ENCODE results near the gene DCP2.

DCP2 gene

DNA sequence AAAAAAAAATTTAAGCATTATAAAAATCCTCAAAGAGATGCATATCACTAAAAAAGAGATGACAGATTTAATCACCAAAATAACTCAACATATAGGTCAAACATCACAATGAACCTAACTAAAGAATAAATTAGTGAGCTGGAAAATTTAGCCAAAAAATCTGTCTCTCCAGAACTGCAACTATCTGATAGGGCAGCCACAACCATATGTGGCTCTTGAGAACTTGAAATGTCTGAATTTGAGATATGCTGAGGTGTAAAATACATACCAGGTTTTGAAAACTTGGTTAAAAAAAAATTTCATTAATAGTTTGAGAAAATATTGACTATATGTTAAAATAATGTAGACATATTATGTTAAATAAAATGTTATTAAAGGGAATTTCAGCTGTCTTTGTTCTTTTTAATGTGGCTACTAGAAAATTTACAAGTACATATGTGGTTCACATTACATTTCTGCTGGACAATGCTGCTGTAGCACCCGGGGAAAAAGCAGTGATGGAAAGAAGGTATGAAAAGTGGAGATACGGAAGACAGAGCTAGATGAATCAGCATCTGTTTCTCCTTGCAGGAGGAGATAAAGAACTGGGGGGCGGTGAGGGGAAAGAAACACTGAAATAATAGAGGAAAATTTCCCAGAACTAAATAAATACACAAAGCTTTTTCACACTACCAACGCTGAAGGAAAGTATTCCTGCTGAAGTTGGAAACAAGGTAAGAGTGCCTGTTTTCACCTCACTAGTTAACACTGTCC is 66.1 kb downstream of the DCP2 start:
- no peak for DNase-seq (ENCODE audit: extremely low read depth in 1 of 2, low read depth in 1 of 2)

DNA sequence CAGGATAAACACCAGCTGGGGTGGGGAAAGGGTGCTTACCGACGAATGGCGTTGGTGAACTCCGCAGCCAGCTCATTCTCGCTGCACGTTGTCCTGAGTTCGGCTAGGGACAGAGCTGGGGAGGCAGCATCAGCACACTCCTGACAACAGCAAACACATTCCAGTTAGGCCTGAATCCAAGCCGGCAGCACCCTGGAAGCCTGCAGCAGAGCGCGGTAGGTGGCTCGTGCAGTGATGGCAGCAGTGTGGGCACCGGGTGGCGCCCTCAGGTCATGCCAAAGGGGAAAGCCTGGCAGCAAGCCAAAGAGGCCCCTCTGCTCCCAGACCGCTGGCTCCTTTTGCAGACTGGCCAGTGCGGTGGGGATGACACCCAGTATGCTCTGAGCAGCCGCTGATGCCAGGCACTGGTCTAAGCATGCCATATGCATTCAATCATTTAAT is 66.9 kb downstream of the DCP2 start:
- no peak for DNase-seq (ENCODE audit: extremely low read depth in 1 of 2, low read depth in 1 of 2)

DNA sequence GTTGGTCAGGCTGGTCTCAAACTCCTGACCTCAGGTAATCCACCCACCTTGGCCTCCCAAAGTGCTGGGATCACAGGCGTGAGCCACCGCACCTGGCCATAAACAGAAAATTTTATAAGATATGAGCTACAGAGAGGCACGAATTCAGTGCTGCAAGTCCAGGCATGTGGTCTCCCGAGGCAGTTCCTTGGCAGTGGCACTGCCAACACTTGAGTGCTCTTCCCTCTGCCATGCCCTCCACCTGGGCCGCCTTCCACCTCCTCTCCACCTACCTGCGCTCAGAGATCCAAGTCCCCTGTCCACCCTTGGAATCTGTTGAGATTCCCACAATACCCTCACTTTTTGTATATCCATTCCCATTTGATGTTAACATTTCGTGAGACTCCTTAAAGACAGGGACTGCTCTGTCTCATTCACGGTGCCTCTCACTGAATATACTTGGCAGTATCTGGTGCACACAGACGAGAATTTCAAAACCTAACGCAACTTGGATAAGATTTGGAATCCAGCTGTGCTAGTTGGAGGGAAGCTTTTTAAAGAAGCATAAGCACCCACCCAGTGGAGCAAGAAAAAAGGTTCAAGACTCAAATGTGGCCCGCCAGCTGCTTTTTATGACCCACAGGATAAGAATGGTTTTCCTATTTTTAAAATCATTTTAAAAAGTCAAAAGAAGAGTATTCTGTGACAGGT is 68.3 kb downstream of the DCP2 start:
- DNase-seq (ENCODE audit: extremely low read depth in 1 of 2, low read depth in 1 of 2) = no peak

DNA sequence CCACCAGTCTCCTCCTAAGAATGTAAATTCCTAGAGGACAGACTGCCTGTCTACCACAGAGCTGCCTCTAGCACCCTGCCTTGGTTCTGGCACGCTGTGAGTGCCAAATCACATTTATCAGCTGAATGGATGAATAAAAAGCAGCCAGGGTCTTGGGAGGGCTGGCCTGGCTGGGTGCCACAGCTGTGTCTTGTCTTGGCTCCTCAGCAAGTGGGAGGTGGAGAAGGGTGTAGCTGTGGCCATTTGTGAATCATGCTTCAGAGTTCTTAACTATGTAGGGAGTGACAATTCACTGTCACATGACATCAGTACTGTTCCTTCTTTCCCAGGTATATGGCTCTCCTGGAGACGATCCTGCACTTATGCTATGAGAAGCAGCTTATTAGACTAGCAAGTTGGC is 70.6 kb downstream of the DCP2 start:
- no peak for DNase-seq (ENCODE audit: extremely low read depth in 1 of 2, low read depth in 1 of 2)

DNA sequence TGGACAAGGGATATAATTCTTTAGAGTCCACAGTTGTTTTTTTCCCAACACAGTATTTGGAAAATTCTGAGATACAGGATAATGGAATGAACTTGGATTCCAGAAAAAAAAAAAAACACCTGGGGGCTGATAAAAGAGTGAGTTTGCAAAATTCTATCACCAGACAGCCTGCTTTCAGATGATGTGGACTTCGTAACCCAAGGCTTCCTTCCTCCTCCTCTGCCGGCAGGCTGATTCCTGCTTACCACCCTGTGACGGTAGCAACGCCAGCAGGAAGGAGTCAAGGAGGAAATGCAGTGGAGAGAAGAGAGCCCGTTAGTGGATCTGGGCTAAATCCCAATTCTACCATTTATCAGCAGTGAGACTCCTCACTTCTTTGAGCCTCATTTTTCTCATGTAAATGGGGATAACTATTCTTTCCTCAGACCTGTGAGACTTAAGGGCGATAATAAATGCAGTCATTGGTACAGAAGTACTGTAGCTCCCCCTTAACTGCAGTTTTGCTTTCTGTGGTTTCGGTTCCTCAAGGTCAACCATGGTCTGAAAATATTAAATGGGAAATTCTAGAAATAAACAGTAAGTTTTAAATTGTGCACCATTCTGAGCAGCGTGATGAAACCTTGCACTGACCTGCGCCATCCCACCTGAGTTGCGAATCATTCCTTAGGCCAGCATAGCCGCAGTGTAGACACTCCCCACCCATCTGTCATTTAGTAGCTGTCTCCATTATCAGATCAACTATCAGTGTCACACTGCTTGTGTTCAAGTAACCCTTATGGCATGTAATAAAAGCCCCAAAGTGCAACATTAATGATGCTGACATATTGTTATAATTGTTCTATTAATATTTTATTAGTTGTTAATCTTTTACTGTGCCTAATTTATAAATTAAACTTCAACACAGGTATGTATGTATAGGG is 71.4 kb downstream of the DCP2 start:
- DNase-seq (ENCODE audit: extremely low read depth in 1 of 2, low read depth in 1 of 2) = no peak

DNA sequence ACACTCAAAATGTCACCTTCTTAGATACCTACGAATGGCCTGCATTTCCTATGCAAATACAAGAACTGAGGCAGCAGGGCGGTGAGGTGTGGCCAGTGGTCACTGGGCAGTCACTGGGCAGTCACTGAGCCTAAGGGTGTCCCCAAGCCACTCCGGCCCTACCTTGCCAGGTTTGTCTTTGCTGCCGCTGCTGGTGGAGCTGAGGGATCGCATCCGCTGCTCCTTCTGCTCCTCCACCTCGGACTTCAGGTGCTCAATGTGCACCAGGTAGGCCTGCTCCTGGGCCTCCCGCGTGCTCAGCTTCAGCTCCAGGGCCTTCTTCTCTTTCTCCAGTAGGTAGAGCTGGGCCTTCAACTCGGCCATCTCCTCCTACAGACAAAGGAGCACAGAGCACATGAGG is 72.3 kb downstream of the DCP2 start:
- DNase-seq (ENCODE audit: extremely low read depth in 1 of 2, low read depth in 1 of 2) = no peak

DNA sequence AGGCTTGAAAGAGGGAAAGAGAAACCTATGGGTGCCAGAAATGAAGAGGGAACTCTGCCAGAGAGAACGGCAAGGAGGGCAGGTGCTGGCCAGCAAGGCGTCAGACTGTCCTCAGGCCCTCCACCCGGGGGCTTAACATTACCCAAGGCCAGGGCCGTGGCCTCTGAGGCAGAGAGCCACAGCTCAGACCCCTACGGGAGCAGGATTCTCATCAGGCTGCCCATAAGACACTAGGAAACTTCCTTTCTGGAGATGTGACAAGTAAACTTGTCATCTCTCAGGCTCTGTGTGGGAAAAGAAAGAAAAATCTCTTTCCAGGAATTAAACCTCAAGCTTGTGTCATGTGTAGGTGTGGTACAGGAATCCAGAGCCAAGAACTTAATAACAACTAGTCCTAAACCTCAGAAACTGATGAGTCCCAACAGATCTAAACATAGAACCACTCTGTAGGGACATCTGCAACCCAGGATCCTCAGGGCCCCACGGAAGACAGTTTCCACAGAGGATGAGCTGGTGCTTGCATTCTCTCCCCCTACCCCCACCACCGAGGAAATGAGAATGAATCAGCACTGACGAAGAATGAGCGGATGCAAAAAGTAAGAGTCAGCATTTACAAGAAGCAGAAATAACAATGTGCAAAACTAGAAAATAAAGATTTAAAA is 74.3 kb downstream of the DCP2 start:
- DNase-seq (ENCODE audit: extremely low read depth in 1 of 2, low read depth in 1 of 2) = no peak

DNA sequence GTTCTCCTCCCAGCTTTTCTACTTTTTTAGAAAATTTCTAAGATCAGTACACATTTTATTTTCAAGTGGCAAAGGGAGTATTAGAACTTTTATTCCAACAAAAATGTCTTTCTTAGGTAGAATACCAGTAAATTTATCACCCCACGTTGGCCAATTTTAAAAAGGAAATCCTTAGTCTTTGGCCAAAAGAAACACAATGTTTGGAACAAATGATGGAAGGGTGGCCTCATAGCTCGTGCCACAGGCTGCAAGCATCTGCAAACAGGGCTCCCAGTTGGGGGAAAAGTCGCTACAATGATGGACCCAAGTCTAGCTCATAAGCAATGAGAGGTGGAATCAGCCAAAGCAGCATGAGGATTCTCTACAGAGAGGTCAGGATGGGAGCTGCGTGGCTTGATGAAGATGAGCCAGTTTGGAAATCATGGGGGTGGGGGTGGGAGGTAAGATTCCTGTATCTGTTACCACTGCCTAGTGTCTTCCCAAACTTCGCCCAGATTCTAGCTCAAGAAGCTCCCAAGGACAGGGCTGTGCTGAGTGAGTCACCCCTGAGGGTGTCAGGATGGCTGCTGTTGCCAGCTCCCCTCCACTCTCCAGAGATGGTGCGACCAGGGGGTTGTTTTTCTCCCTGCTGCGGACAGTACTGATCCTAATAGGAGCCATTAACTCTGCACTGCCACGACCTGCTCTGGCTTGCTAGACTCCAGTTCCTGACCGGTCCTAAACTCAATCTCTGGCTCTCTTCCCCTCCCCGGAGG is 75.6 kb downstream of the DCP2 start:
- no peak for DNase-seq (ENCODE audit: extremely low read depth in 1 of 2, low read depth in 1 of 2)

DNA sequence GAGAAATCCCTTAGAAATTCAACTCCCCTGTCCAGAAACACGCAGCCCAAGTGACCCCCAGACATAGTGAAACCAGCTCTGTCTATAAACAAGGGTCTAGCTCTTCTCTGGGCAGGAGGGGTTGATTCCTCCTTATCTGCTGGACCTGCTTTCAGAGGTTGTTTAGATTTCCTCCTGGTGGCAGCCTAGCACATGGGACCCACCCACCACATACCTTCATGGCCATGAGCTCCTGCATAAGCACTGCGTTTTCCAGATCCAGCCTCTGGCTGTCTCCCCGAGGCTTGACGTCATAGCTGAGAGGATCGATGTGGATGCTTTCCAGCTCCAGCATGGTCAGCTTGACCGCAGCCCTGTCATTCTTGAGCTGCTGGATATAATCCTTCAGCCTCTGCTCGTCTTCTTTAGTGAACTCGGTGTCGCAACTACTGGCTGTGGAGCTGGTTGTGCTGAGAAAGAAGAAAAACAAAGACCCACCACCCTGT is 77.0 kb downstream of the DCP2 start:
- no peak for DNase-seq (ENCODE audit: extremely low read depth in 1 of 2, low read depth in 1 of 2)

DNA sequence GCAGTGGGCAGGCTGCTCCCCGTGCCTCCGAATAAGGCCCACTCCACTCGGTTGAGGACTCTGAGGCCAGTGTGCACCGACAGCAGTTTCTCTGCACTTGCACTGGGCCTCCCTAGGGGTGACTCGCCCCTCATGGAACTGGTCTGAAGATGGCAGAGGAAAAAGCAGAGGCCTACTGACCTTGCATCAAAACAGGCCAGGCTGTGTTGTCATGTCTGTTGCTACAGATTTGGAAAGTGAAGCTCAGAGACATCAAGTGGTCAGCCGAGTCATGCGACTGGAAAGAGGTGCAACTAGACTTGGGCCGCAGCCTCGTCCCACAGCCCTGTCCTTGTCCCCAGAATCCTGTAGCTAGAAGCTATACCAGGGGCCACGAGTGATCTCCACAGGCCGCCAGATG is 78.3 kb downstream of the DCP2 start:
- DNase-seq (ENCODE audit: extremely low read depth in 1 of 2, low read depth in 1 of 2) = no peak

DNA sequence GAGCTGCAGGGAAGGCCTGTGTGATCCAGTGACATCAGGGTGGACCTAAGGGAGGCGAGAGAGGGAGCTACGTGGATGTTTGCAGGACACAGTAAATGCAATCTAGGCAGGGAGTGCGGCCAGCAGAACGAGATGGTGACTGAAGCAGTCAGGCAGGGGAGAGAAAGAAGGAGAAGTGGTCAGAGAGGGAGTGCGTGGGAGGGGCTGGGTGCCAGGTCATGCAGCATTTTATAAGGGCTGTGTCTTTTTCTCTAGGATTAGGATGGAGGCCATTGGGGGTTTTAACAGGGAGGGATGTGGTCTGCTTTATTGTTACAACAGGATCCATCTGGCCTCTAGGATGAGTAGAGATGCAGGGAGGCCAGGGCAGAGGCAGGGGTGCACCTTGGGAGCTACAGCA is 80.4 kb downstream of the DCP2 start:
- no peak for DNase-seq (ENCODE audit: extremely low read depth in 1 of 2, low read depth in 1 of 2)

DNA sequence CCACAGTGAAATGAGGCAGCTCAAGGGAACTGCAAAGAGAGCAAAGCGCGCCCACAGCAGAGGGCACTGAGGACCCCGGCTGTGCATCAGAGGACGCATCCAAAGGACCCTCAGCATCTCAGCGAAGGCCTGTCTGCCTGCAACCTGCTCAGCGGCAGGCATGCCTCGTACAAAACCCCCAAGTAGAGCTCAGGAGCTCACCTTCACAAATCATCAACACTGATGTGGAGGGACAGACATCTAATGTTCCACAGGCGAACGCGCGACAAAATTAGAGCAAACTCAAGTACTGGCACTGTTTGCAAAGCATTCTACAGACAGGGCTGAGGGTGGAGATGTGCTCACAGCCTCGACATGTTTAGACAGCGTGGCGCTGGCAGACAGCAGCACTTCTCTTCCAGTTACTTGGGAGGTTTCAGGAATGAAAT is 81.0 kb downstream of the DCP2 start:
- no peak for DNase-seq (ENCODE audit: extremely low read depth in 1 of 2, low read depth in 1 of 2)

DNA sequence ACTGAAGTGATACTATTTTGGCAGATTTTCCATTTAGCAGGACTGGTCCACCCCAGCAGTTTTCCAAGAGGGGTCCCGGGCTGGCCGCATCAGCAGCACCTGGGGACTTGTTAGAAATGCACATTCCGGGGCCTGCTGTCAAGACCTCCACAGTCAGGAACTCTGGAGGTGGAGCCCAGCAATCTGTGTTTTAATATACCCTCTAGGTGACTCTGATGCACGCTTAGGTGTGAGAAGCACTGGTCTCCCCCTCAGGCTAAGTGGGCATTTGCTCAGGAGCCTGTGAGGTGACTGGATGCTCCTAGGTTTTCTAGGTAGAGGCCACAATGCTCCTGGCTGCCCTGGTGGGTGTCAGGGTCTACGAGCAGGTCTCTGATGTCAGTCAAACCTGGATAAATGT is 81.7 kb downstream of the DCP2 start:
- DNase-seq (ENCODE audit: extremely low read depth in 1 of 2, low read depth in 1 of 2) = no peak

DNA sequence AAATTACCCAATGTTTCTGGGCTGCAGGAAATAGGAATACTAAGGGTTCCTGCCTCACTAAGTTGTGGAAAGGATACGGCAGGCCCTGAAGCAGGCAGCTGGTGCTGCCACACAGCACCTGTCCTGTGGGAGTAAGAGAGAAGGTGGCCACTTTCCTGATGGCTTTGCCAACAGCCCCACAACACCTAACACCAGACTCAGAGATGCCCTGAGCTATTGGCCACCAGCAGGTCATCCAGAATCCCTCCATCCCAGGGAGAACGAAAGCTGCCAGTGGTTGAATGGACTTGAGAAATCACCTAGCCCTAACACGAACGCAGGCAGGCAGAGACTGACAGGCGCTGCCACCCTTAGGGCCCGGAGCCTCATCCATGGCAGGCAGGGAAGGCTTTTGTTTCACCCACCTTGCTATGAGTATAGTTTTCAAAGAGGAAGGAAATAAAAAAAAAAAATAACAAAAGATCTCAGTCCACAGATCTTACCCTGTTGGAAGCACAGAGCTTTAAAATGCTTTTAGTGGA is 82.2 kb downstream of the DCP2 start:
- DNase-seq (ENCODE audit: extremely low read depth in 1 of 2, low read depth in 1 of 2) = no peak

DNA sequence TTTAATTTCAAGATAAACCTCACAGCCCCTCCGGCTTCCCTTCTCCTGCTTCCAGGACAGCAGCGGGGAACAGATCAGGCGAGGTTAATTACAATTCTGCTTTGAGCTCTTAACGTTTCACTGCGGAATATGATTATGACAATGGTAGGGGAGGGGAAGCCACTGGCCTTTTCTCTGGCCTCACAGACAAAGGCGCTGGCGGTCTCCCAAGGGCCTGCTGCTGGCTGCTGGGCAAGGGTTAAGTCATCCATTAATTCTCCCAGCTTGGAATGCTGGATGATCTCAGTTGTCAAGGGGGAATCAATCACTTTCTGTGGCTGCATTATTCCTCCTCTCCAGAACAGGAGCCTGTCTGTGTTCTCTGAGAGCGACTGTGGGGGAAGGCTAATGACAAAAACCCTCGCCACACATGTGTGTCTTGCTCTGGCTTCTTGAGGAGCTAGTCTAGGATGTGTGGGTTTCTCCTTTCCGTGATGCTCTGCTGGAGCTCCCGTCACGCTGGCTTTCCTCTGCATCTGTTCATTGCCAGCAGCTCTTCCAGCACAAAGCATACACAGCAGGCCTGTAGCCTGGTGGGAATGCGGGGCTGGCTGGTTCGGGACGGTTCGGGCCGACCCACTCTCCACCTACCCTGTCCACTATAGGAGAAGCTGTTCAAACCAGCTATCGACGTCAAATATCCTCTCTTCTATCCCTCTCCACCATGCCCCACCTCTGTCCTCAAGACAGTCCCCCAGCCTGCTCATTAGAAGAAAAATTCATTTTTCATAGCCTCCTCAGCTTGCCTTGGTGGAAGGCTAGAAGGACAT is 82.8 kb downstream of the DCP2 start:
- no peak for DNase-seq (ENCODE audit: extremely low read depth in 1 of 2, low read depth in 1 of 2)

DNA sequence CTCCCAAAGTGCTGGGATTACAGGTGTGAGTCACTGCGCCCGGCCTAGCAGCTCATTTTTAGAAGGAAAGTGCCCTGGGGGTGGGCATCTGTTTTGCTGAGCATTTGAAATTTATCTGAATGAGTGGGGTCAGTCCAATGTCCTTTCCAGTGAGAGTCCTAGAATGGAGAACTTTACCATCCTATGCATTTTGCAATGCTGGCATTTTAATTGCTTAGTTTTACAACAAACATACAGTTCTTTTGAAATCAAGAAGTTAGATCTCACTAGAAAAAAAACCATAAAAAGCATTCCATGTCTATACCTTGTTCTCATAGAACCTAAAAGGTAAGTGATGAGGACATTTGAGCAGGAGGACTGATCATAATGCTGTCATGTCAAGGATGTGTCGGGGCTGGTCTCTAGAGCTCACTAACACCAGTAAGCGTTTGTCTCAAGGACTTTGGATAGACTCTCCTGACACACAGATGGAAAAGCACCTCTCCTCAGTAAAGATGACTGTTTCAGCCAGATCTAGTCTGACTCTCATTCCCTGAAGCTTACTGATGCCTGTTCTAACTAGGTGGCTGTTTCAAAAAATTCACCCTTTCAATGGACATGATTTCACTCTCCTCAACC is 83.9 kb downstream of the DCP2 start:
- no peak for DNase-seq (ENCODE audit: extremely low read depth in 1 of 2, low read depth in 1 of 2)

DNA sequence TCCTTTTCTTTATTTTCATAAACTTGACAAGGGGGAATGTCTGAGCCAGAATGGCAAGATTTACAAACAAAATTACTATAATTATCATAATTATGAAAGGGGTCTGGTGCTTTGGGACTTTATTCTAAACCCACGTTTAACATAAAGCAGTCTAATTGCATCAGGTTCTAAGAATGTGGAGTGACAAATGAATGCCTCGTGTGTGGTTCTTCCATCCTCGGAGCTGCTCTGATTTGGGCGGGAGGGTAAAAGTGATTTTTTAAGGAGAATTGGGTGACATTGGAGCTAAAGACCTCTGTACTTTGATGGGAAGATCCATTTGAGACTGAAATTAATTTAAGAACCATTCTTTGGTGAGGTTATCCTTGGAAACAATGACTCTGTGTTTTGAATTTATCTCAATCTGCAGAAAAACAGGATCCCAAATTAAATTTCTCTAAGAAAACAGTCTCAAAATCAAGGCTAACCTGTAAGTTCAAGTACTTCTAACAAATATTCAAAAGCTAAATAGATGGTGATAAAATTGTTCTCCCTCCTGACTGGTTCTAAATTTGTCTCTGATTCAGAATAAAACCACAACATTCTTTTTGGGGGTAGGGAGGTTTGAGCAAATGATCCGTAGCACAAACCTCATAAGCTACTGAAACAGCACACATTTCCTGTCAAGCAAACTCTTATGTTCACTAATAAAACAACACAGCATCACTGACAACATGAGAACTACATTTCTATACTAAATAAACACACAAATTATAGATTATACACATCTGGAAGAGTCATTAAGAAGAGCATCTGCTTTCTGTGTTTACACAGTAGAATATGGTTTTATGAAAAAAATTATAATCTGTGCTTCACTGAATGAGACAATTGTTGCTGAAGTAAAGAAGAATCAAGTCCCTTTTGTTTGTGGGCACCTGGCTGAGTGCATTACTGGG is 85.5 kb downstream of the DCP2 start:
- DNase-seq (ENCODE audit: extremely low read depth in 1 of 2, low read depth in 1 of 2) = no peak
